IPS-18c (cell line): Measurements from ENCODE around the gene FBN1.

Experiments
- H3K4me3 ChIP-seq: 2 replicates; pipeline ENCODE4 v1.7.0; 2013; ENCODE audit warnings: low read depth, mild to moderate bottlenecking, low read length, moderate library complexity; ENCODE audit not compliant: insufficient read depth
- H3K9me3 ChIP-seq: one replicate; pipeline ENCODE4 v1.6.1; 2013; ENCODE audit warnings: mild to moderate bottlenecking, low read length, moderate library complexity; ENCODE audit not compliant: control insufficient read depth, insufficient read depth

Gene FBN1

DNA sequence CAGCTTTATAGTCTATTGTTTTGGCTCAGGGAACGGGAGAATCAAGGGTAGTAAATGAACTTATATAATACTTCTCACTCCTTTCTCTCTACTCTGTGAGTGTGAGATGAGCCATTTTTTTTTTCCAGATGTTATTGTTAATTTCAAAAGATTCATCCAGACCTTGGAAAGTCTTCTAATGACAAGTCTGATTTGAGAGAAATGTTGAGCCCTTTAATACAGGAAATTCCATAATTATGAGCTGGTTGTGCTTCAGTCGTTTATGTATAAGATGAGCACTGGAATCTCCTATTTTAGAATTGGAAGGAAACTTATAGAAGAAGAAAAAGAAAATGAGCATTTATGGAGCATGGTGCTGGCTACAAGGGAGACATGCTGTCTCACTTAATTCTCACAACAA lies 92.0 kb downstream of the FBN1 start:
- H3K9me3 ChIP-seq: no peaks in the 10 kb centered on the region
- no peak overlapping the region for H3K4me3 ChIP-seq

DNA sequence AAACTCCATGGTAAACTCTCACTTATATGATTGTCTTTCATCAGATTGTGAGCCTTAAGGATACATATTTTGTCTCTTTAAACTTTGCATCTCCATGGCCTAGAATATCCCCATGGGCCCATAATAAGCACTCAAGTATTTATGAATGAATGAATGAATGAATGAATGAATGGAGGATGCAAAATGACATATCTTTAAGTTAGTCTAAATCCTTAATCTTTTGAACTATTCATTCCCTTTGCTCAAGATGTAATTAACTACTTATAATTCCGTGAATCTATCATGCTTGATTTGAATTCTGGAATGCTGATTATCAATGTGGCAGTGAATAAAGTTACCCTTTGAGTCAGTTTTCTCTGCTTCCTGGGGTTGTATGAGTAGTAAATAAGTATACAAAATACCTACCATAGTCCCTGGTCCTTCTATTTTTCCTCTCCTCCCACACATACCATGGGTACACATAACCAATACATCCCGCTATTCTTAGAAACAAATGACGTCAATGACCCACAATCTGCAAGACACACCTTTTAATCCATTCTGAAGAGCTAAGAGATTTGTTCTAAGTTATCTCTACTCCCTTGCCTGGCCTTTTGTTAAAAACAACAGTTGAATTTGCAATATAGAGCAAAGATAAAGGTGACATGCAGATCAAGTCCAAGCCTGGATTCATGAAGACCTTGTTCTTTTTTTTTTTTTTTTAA lies 94.5 kb downstream of the FBN1 start:
- H3K4me3 ChIP-seq: no peak overlapping the region

DNA sequence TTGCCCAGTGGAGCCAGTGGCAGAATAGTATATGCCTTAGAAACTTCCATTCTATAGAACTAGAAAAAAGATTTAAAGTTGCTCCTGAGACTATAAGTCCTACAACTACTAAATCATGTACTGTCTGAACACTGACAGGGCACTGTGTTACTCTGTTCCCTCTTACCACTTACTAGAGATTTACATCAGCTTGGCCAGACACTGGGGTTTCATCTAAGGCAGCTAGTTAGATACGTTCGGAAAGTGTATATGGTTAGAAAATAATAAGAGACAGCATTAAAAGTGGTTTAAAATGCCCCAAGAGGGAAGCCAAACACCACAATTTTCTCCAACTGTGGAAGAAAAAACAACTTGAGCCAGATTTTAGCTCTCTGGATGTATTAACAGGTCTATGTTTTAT lies 97.1 kb downstream of the FBN1 start:
- Histone ChIP-seq H3K4me3 (no peak overlapping the region), H3K9me3 (no peaks in the 10 kb centered on the region)

More for the DNA sequence above, 94.5 kb downstream of the FBN1 start:
- H3K9me3 ChIP-seq: no peaks in the 10 kb centered on the region

DNA sequence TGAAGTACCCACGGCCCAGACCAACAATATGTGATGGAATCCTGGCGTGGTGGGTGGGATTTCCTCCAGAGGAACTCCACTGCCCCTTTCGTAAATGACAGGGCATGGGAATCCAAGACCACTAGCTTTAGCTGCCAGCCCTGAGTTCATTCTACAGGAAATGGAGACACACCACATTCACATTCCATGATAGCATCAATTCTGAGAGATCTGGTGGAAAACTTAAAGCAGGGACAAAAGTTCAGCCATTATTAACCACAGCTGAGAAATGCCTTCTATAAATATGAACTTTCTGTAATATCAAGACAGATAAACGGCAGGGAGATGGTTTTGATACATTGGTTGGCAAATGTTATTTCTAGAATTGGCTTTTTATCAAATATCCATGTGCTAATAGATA lies 98.2 kb downstream of the FBN1 start:
- H3K9me3 ChIP-seq: no peaks in the 10 kb centered on the region
- no peak overlapping the region for H3K4me3 ChIP-seq

DNA sequence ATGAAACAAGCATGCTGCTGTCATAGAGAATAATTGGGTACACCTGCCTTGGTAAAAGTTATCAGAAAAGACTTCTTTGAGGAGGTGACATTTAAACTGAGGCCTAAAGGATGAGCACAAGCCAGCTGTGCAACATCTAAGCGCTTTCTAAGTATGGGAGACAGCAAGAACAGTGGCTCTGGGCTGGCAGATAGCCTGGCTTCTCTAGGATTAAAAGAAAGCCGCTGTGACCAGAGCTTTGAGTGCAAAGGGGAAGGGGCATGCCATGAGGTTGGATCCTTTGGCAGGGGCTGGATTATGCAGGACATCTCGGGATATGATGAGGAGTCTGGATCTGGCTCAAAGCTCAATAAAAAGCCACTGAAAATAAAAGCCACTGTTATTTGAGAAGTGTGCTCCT lies 99.2 kb downstream of the FBN1 start:
- no peaks in the 10 kb centered on the region for H3K9me3 ChIP-seq
- H3K4me3 ChIP-seq: no peak overlapping the region

DNA sequence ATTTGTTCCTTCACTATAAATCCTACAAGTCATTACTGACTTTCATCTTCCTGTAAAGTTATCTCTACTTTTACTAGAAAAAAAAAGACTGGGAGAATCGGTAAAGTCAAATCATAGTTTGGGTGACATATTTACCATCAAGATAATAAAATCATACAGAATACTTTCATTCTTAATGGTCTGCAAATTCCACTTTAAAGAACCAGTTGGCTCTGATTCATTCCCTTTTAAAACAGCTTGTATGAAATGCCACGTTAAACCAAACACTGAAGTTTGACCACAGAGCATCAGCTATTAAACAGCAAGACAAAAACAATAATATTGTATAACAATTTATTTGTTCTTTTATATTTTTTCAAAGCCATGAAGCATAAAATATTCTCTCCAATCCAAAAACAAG lies 100.7 kb downstream of the FBN1 start:
- Histone ChIP-seq H3K4me3 (no peak overlapping the region), H3K9me3 (no peaks in the 10 kb centered on the region)

DNA sequence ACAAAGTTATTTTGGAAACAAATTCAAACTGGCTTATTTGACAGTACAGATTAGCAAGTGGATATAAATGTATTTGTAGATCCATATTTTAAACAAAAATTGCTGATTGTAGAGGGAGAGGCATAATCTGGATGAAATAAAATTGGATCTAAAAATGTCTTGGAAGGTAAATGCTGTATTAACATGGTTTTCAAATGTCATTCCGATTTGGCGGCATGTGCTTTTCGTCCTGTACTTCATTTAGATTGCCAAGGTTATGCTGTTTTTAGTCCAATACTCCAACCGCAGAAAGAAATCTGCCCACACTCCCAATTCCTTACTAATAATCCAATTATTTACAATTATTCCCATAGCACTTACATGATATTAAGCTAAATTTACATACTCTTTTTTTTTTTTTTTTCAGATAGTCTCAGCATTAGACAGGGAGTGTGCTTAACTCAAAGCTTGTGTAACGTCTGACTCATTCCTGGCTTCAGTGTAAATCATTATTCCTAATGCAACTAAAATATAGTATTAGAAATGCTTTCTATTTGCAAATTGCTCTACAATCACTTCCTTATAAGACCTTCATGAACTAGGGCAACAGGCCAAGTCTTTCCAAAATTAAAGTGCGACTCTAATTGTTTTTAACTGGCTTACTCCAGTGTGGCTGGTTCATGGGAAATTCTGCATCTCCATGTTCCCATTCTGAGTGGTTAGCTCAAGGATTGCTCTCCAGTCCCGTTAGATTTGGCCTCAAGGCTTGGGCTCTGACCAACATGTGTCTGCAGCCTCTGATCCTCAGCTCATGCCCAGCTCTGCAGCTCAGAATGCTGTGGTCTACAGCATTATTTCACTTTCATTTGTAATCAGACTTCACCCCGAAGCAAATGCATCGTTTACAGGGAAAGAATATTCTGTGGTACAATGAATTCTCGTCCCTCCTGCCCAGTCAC lies 103.9 kb downstream of the FBN1 start:
- no peak overlapping the region for H3K4me3 ChIP-seq
- H3K9me3 ChIP-seq: no peaks in the 10 kb centered on the region

DNA sequence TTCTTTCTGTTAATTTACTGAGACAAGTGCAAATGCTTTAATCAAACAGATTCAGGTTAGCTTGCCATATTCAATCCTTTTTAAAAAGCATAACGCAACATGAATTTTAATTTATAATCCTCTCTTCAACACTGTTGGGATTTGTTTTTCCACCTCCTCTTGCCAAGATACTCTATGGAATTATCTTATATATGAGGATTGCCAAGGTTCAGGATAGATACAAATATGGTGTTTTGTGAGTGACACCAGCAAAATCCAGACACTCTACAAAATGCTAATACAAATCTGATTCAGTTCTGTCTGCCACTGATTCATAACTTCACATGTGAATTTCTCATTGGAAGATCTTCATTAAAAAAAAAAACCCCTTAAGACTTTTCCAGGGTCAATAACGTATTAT lies 104.8 kb downstream of the FBN1 start:
- Histone ChIP-seq H3K4me3 (no peak overlapping the region), H3K9me3 (no peaks in the 10 kb centered on the region)

DNA sequence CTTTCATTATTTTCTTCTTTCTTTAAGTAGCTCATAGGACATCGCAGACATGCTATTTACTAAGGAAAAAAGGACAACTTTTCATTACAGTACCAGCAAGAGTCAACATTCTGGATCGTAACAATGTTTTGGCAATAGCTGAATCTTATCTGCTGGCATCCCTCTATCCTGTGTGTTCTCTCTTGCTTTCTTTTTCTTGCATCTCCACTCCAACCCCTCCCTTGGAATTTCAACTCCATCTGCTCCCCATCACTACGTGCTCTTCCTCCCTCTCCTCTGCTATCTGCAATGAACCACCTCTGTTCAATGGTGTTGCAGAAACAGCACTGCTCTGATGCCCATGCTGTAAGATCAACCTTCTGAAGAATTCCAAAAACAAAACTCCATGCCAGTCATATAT lies 106.6 kb downstream of the FBN1 start:
- Histone ChIP-seq H3K4me3 (no peak overlapping the region), H3K9me3 (no peaks in the 10 kb centered on the region)

DNA sequence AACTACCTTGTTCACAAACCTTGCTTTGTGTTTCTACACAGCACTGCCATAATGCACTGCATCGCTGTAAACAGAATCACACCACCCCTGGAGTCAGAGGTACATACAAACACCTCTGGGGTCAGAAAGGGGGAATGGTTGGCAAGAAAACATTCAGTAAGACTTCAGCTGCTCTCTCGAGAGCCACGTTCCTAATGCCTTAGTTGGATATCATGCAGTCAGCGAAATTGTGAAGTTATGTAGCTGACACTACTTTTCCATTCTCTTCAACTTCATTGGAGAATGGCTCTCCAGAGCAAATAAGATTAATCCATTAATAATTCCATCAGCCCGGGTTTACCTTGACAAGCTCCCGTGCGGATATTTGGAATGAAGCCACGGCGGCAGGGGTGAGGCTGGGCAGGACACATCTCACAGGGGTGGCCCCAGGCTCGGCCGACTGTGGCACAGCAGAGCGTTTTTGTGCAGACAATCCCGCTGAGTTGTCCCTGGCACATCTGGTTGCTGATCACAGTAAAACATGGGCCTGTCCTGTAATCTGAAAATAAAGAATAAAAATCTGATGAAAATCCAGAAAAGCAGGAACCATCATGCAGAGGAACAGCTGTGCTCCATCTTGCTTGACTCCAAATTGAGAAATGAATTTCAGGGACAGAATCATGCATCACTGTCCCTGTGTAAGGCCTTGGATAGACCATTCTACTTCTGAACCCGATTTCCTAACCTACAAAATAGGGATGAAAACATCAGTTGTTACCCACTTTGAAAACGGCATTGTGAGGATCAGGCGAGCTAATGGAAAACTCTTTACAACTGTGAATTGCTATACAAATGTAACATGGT lies 108.0 kb downstream of the FBN1 start:
- Histone ChIP-seq H3K4me3 (no peak overlapping the region), H3K9me3 (no peaks in the 10 kb centered on the region)

DNA sequence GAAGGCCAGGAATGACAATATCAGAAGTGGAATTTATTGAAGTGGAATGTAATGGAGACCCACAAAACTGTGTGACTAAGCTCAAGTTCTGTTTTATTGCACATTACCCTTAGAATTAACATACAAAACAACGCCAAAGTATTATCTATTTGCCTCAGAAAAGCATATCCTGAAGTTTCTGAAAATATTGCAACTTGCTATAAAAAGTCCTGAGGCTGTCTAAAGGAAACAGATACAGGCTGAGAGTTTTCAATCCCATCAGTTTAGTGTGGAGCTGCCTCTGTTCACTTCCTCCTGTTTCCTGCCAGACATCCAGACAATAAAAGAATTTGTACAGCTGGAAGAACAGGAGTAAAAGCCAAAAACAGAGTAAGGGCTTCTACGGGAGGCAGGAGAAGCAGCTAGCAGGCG lies 108.8 kb downstream of the FBN1 start:
- Histone ChIP-seq H3K4me3 (no peak overlapping the region), H3K9me3 (no peaks in the 10 kb centered on the region)

DNA sequence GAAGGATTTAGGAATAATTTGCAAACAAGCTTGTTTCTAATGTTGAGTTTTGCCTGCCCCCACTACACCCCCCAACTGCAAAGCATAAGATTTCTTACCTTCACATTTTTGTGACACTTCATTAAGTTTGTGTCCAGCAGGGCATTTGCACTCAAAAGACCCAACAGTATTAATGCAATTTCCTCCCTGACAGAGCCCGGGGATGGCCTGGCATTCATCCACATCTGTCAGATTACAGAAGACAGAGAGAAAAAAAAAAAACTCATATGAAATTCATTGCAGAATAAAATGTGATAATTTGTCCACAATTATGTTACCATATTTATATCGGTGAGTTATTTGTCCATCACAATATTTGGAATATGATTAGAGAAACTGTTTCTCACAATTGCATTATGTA lies 111.5 kb downstream of the FBN1 start:
- Histone ChIP-seq H3K4me3 (no peak overlapping the region), H3K9me3 (no peaks in the 10 kb centered on the region)

DNA sequence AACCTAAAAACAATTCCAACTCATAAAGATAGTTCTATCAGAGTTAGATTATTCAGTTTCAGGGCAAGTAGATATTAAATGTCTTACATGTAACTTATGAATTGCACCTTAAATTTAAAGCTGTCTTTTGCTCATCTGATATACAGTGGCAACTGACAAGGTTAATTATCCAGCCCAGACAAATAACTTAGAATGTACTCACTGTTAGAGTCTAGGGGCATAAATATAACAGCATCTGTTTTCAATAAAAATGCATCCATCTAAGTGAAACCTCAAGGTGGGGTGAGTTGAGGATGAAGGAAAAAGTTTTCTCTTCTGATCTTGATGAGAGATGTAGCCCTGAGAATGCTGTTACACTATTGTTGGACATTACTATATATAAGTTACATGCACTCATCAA lies 112.6 kb downstream of the FBN1 start:
- Histone ChIP-seq H3K4me3 (no peak overlapping the region), H3K9me3 (no peaks in the 10 kb centered on the region)

DNA sequence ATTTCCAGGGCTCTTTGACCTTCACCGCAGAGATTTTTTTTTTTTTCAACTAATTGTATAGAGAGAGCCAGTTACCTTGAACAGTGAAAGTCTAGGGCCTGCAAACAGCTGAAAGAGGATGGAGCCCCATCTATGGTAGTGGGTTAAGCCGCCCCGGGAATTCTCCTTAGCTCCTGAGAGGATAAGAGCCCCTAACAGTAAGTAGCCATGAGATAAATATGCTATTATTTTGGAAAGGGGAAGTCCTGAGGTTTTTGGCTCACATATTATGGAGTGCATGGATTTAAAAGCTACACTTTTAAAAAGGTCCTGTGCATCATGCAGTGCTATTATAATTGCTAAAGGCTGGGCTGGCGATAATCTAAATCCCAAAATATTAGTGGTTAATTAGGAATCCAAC lies 115.0 kb downstream of the FBN1 start:
- Histone ChIP-seq H3K4me3 (no peak overlapping the region), H3K9me3 (no peaks in the 10 kb centered on the region)

DNA sequence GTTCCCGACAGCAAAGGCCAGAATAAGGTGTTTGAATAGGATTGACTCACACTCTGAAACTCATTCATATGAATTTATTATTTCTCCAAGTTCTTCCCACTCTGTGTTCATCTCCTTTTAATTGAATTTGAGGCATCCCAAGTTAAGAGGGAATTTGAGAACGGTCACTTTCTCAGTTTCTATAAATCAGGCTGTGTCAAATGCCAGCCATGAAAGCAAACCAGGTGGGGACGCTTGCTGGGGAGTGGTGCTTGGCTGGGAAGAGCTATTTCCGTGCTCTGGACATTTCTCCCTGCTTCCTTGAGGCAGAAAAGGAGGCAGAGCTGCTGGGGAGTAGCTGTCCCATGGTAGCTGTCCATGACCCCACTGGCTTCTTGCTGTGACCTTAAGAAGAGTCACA lies 116.6 kb downstream of the FBN1 start:
- Histone ChIP-seq H3K9me3 (no peaks in the 10 kb centered on the region), H3K4me3 (no peak overlapping the region)

DNA sequence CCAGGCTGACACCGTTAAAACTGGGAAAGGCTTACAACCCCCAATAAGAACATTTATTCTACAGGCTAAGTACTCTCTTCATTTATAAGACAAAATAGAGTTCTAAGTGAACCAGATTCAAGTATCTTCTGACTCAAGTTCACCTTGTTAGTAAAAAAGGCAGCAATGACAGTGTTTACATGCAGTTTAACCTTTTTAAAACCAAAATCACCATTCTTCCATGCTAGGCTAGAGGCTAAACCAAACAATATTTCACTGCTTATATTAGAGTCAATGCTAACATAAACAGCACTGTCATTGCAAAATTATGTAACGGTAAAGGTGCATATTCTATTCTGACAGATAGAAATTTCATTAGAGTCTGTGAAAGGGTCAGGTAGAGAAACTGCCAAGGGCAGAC lies 118.0 kb downstream of the FBN1 start:
- H3K4me3 ChIP-seq: no peak overlapping the region
- no peaks in the 10 kb centered on the region for H3K9me3 ChIP-seq

DNA sequence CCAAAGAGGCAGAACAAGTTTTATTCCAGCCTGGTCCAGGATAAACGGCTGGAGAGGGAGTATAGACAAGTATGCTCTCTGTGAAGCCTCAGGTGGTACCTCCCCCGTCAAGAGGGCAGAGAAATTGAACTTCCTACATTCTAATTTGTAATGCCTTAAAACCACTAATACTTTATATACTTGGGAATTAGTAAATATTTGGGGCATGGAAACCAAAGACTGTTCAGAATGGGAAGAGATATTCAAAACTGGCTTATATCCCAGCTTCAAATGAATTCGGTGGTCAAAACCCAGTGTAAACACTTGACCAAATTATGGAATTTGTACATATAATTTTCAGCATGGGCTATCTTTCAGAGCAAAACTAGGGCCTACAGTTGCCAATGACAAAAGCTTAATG lies 122.6 kb downstream of the FBN1 start:
- no peak overlapping the region for H3K4me3 ChIP-seq
- no peaks in the 10 kb centered on the region for H3K9me3 ChIP-seq

DNA sequence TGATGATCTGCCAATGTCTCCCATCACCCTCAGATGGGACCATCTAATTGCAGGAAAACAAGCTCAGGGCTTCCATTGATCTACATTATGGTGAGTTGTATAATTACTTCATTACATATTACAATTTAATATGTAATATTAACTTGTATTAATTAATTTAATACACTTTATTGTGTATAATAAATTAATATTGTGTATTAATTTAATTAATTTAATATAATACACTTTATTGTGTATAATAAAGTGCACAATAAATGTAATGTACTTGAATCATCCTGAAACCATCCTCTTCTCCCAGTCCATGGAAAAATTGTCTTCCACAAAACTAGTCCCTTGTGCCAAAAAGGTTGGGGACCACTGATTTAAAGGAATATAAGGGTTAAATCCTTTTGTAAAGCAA lies 123.4 kb downstream of the FBN1 start:
- H3K9me3 ChIP-seq: no peaks in the 10 kb centered on the region
- no peak overlapping the region for H3K4me3 ChIP-seq
